ENCODE measurements around the gene KRT76.

DNA sequence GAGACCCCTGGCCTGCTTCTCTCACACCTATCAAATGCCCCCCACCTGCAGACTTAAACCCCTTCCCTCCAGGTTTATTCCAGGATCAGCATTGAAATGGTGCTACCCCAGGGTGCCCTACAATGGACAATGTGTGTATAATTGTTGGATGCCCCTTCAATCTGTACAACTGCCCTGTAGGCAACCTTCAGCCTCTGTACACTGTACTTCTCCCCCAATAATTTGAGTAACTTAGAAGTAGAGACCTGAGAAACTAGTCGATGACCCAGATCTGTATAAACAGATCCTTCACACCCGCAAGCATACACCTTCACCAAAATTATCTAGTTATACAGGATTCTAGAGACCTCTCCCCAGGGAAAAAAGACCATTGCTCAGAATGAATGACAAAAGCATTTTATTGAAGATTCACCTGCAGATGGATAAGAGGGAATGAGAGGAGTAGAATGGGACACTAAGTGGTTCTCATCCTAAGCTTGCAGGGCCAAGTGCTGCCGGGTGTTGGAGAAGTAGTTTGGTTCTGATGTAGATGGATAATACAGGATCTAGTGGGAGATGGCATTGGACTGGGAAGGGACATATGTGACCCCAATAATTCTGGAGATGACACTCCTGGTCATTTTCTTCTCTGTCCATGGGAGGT lies 29.1 kb upstream of the KRT76 start:
- TF ChIP-seq EP300 (IDR thresholded peaks at IDR 0.05) (no peak), POLR2A (IDR thresholded peaks at IDR 0.05) (no peak)
- TF ChIP-seq, protein P1, sequence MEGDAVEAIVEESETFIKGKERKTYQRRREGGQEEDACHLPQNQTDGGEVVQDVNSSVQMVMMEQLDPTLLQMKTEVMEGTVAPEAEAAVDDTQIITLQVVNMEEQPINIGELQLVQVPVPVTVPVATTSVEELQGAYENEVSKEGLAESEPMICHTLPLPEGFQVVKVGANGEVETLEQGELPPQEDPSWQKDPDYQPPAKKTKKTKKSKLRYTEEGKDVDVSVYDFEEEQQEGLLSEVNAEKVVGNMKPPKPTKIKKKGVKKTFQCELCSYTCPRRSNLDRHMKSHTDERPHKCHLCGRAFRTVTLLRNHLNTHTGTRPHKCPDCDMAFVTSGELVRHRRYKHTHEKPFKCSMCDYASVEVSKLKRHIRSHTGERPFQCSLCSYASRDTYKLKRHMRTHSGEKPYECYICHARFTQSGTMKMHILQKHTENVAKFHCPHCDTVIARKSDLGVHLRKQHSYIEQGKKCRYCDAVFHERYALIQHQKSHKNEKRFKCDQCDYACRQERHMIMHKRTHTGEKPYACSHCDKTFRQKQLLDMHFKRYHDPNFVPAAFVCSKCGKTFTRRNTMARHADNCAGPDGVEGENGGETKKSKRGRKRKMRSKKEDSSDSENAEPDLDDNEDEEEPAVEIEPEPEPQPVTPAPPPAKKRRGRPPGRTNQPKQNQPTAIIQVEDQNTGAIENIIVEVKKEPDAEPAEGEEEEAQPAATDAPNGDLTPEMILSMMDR (IDR thresholded peaks at IDR 0.05), result no peak

All from gastroesophageal sphincter (tissue), 3 donors.